Cardiac septum (tissue), 1 donor: Measurements from ENCODE around the gene SLC9A1. TPM values are rescaled to one million over a fixed set of nuclear protein-coding genes. Genes with fewer than 3 reads are reported as not detected.

Experiments used
- DNase-seq: peaks from one replicate; pipeline ENCODE4 v3.0.0-alpha.2; 2020; ENCODE audit warnings: low spot score
- intact Hi-C: fragments of 100-400 bp; cut with DNase I; formaldehyde crosslinking; loops from one replicate; pipeline ENCODE4 v1.14.0; 2022
- total RNA-seq: library from RNA; stranded (reverse); fragmentation: NEBNext Ultra II Directional; extraction: Animal tissue kit (Norgen Biotek cat#: 25700); gene quantifications from one replicate; pipeline ENCODE4 v1.2.1, GENCODE V29; 2021
- donor health status: DM: no; HTN: no; CAD: no.

The SLC9A1 gene
- total RNA-seq, 1 donor from 2014 or later, result 26.1 TPM

DNA sequence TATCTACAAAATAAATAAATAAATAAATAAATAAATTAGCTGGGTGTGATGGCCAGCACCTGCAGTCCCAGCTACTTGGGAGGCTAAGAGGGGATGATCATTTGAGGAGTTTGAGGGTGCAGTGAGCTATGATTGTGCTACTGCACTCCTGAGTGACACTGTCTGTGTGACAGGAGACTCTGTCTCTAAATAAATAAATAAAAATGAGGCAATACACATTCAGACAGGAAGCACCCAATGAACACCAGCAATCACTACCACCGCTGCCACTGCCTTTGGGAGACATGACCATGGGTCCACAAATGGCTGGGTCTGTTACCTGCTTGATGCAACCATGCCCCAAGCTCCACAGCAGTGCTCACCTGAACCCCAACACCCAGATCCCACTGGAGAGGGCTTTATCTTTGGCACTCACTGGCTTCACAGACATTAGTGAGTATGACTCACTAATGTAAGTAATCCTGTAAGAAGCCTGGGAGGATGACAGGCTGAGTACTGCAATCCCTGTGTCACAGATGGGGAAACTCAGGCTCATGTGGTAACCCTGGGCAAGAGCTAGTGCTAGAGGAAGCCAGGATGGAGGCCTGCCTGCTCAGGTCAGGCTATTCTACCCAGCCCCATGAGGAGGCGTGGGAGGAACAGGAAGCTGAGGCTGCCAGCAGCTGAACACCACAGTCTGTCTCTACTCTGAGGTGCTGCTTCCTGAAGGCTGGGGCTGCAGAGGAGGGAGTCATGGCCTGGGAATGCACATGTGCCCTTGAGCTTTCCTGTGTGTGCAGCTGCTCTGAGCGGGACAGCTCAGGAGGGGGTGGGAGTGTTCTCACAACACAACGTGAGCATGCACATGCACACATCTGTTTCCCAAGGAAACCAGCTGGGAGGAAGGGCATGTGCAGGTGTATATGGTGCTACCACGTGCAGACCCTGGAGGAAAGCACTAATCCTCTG, 43.0 kb downstream of the SLC9A1 start:
- intact Hi-C loops, result no loop called here
- peak; percentile 92 for DNase-seq

DNA sequence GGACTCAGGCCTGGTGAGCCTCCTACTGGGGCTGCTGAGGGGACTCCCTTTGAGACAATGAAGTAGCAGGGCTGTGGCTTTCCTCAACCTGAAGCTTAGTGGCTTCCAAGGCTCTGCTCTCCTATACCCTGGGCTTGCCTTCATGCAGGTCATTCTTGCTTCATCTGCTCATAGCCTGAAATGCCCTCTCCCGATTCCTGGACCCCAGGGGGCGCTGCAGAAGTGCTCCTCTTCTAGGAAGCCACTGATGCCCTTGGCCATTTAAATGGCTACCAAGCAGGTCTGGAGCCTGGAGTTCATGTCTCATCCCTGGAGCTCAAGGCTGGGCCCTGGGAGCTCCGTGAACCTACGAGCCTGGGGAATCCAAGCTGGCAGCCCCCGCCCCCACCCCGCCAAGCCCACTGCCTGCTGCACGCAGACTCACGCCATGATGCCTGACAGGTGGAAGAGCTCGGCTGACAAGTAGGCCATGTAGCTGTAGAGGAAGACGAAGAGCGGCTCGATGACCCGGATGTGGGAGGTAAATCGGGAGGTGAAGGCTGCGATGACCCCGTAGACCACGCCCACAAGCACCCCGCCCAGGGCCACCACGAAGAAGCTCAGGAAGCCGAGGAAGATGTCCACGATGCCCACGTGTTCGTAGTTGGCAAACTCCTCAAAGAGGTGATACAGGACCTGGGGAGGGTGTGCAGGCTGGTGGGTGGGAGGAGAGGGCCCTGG, 45.7 kb downstream of the SLC9A1 start:
- no peak for DNase-seq
- intact Hi-C loops, result no loop called here

DNA sequence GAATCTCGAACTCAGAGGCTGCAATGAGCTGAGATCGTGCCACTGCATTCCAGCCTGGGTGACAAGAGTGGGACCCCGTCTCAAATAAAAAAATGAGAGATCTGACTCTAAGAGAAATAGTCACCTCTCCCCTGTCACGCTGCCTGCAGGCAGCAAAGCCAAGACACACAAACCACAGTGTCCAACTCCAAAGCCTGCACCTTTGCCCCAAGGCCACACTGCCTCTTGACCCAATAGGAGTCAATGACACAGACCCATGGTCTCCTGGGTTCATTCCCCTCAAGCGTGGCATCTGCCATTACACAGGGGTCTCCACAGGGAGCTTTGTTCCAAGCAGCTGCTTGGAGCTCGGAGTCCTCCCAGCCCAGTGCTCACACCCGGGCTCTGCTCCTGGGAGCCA, 46.3 kb downstream of the SLC9A1 start:
- DNase-seq, result no peak
- intact Hi-C loops, result no loop called here

DNA sequence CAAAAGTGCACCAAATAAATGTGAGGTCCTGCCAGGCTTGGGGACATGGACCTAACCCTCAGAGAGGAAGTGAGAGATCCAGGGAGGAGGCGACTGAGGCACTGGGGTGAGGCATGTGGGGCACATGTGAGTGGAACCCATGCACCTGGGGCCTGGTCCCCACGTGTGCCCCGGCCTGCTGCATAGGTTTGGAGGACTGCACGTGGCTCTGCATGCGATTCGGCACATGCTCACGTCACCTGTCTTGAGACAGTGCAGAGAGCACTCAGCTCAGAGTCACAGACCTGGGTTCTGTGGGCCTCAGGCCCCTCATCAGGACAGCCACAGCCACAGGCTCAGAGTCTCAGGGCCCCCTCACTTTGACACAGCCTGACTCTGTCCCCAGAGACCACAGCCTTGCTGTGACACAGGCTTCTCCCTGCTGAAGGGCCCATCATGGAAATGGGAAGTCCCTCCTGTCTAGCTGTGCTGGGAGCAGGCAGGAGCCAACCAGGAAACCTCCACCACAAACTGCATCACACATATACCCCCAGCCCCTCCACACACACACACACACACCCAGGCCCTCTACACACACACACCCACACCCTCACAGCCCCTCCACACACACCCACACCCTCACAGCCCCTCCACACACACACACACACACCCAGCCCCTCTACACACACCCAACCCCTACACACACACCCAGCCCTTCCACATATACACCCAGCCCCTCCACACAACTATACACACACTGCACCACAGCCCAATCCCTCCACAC, 48.2 kb downstream of the SLC9A1 start:
- DNase-seq, result no peak
- intact Hi-C loops, result no loop called here

DNA sequence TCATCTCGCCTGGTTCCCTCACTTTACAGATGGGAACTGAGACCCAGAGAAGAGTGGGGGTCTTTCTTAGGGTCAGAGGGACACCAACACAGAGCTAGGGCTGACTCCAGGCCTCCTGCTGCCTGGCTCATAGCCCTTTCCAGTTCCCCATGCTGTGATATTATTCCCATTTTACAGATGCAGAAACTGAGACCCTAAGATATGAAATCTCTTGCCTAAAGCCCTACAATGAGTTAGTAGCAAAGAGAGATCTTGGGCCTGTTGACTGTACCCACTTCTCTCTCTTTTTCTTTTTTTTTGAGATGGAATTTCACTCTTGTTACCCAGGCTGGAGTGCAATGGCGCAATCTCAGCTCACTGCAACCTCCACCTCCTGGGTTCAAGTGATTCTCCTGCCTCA, 49.9 kb downstream of the SLC9A1 start:
- intact Hi-C loops, result no loop called here
- DNase-seq, result no peak

DNA sequence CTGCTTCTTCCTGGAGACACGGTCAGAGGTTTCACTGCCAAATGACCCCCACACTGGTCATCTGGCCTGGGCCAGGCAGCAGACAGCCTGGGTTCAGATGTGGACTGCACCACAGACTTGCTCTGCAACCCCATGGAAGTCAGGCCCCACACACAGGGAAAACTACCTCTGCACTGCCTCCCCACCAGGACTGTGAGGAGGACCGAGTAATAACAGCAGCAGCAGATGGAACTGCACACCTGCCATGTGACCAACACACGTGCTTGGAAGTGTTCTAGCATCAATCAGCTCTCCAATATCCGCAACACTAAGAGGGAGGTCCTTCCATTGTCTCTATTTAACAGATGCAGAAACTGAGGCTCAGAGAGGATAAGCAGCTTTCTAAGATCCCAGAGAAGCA, 51.4 kb downstream of the SLC9A1 start:
- intact Hi-C loops, result loop anchor here (2.0 to 5.0 kb wide), 2 partner anchors 95 to 294 kb away; no protein-coding TSS in a partner anchor
- no peak for DNase-seq

DNA sequence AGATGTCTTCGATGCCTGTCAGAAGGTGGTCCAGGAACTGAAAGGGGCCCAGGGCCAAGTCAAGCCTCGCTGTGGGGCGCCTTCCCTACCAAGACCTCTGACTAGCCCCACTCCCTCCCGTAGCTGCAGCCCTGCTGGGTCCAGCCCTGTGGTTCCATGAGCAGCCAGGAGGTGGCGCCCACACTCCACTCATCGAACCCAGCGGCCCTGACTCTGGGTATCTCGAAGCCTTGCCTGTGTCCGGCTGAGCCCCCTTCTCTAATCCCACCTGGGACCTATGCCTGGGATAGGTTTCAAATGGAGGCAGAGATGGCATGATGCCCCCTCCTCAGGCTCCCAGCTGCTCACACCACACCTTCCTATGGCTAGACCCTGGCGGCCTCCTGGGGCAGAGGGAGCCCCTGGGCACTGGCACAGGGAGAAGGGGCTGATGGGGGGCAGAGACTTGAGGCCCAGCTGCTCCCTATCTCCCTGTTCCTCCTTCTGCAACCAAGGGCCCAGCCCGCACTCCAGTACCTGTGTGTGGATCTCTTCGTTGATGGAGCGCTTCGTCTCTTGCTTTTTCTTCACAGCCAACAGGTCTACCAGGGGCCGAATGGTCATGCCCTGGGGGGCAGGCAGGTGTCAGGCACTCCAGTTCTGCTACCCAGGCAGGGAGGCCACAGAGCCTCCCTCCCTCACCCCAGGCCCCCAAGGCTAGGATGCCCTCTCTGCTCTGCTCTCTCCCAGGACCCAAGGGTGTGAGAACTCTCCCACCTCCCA, 52.0 kb downstream of the SLC9A1 start:
- peak; percentile 91 for DNase-seq
- intact Hi-C loops, result loop anchor here (1.0 to 5.0 kb wide), 3 partner anchors 96 to 294 kb away; no protein-coding TSS in a partner anchor

DNA sequence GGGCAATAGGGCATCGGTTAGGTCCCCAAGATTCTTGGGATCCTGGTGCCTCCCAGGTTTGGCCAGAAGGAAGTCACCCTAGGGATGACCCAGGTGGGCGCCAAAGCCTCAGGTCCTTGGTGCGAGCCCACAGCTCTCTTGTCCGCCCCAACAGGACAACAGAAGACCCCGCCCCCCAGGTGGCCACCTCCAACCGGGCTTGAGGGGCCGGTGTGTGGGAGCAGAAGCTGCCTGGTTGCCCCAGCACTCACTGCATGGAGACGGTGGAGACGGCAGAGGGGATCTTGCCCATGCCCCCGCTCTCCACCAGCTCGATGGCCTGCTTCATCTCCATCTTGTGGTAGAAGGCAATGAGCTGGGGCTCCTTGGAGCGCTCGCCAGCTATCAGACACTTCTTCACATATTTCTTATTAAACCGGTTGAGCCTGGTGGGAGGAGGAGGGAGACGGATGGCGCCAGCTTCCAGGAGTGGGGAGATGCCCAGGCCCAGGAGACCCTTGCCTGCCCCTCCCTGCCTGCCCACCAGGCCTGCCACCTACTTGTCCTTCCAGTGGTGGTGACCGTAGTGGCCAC, 52.7 kb downstream of the SLC9A1 start:
- intact Hi-C loops, result loop anchor here (1.0 to 5.0 kb wide), 3 partner anchors 97 to 295 kb away; no protein-coding TSS in a partner anchor
- no peak for DNase-seq

DNA sequence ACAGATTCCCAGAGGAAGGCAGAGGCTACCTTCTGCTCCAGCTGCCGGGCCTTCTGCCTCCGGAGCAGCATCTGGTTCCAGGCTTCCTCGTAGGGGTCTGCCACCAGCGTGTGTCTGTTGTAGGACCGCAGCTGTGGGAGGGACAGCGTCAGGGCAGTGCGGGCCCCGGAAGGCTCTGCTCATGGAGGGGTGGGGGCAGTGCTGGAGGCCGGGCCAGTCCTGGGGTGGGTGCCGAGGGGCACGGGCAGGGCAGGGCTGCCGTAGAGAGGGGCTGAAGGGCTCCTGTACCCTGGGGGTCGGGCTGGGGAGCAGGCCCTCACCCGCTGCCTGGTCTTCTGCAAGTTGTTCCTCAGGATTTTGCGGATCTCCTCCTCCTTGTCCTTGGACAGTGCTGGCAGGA, 53.2 kb downstream of the SLC9A1 start:
- no peak for DNase-seq
- intact Hi-C loops, result loop anchor here (1.0 to 5.0 kb wide), 3 partner anchors 97 to 296 kb away; no protein-coding TSS in a partner anchor

DNA sequence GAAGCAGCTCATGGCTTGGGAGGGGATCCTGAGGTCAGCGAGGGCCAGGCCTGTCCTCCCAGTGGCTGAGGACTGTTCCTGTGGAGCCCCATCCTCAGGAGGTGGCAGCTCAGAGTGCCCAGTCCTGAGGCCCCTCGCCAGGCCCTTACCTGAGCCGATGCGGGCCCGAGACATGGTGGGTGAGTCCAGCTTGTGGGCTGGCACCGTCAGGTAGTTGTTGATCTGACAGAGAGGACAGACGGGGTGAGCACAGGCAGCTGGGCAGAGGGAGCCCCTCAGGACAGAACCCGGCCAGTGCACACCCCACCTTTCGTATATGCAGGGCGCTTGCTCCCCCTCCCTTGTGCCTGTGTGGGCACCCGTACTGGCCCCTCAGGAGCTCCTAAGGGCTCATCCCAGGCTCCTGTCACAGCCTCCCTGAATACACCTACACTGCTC, 53.9 kb downstream of the SLC9A1 start:
- intact Hi-C loops, result loop anchor here (5.0 kb wide), 1 partner anchor 296 kb away; no protein-coding TSS in a partner anchor
- no peak for DNase-seq

DNA sequence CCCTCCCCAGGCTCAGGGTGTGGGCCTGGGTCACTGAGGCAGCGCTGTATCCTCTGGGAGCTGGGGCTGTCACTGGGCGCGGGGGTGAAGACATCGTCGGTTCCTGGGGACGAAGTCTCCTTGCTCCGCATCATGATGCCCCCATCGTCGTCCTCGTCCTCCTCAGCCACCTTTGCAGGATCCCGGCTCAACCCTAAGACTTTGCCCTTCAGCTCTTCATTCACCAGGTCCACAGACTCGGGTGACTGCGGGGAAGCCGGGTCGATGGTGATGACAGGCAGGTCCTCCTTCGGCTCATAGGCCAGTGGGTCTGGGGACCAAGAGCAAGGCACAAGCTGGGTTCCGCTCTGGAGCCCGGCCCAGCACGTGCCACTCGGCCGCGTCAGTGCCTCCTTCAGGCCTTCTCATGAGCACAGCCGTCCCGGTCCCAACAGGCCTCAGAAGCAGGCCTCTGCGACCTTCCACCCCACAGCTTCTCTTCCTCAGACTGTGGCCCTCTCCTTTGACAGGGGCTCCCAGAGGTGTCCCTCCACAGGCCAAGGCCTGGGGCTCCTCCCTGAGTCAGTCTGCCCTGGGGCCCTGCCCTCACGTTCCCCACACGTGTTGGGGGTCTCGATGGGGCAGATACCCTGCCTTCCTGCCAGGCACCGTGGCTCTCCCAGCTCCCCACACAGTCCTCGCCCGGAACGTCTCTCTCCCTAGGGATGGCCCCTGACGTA, 54.4 kb downstream of the SLC9A1 start:
- DNase-seq, result no peak
- intact Hi-C loops, result loop anchor here (5.0 kb wide), 1 partner anchor 297 kb away; no protein-coding TSS in a partner anchor

DNA sequence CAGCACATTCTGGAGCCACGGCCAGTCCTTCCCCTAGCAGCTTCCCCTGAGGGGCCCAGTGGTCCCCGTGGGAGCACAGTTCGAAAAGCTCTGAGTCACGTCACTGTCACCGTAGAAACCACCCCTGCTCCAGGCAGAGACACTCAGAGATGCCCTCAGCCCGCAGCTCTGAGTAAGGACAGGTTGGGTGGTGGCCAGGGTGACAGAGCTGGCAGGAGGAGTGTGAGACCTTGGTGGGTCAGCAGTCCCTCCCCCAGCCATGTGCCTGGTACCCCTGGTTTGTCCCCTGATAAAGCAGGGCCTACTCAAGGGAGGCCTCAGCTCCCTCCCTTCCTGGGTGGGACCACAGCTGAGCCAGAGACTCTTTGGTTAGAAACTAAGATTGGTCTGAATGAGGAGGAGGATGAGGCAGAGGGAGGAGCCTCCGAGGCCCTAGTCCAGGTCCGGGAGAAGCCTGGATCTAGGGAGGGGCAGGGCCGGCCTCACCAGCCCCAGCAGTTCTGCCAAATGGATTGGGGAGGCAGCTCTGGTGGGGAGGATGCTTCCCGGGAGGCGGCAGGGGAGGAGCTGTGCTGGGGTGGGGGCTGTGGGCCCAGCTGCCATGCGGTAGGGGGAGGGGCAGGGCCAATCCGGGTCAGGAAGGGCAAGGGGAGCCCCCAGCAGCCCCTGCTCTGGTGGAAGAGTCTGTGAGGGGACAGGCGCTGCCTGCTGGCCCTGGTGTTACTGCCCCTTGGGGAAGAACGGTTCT, 55.2 kb downstream of the SLC9A1 start:
- intact Hi-C loops, result loop anchor here (5.0 to 10.0 kb wide), 2 partner anchors 135 to 298 kb away; partner anchors contain the start of gene KDF1
- peak; percentile 82 for DNase-seq

DNA sequence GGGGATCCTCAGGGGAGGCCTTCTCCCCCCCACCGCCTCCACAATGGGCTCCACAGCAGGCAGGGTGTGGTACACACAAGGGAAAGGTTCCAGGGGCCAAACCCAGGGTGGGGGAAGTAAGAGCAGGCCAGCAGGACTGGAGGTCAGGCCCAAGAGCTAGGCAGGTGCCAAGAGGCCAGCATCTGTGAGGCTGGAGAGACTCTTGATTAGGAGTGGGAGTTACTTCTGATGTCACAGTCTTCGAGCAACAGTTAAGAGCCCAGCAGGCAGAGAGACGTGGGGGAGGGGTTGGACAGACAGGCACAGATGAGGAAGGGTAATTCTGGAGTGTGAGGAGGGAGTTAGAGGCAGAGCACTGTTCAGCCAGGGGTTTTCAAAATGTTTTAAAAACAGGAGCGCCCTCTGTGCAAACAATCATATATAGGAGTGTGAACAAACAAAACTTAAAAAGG, 55.8 kb downstream of the SLC9A1 start:
- DNase-seq, result no peak
- intact Hi-C loops, result loop anchor here (10.0 kb wide), 1 partner anchor 134 kb away; the partner anchor contains the start of gene KDF1

DNA sequence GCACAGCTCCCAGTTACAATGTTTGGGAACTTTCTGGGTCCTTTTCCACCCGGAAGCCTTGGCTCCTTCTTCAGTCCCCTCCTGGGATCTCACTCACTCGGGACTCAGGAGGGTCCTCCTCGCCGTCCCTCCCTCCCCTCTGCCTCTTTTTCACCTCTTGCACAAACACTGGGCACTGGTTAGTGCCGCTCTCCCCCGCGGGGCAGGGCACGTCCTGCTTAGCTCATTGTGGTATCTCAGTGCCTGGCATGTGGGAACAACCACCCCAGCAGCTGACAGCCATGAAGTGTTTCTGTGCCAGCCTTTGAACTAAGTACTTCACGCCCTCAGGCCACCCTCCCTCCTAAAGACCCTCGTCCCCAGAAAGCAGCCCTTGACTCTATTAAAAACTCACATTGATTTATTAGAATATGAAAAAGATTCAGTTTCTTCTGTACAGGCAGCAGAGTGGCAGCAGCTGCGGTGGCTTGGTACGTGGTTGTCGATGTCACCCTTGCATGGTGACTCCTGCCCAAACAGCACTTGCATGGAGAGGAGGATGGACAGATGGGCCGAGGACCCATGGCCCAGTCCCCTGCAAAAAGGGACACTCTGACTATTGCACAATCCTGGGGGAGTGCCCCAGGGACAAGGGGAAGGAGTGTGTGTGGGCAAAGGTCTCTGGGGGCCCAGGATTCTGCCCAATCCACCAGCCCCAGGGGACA, 56.3 kb downstream of the SLC9A1 start:
- intact Hi-C loops, result loop anchor here (10.0 kb wide), 1 partner anchor 134 kb away; the partner anchor contains the start of gene KDF1
- no peak for DNase-seq

DNA sequence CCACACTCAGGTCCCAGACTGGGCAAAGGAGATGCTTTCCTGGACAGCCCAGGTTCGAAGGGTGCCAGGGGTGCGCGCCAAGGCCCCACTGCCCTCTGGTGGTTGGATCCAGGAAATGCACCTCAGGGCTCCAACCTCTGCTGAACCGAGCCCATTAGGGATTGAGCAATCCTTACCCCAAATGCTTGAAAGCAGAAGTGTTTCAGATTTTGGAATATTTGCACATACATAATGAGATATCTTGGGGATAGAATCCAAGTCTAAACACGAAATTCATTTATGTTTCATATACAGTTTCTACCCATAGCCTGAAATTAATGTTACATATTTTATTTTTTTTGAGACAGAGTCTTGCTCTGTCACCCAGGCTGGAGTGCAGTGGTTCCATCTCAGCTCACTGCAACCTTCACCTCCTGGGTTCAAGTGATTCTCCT, 57.4 kb downstream of the SLC9A1 start:
- intact Hi-C loops, result loop anchor here (1.0 to 10.0 kb wide), 3 partner anchors 51 to 133 kb away; partner anchors contain the start of gene KDF1
- DNase-seq, result peak; percentile 93

DNA sequence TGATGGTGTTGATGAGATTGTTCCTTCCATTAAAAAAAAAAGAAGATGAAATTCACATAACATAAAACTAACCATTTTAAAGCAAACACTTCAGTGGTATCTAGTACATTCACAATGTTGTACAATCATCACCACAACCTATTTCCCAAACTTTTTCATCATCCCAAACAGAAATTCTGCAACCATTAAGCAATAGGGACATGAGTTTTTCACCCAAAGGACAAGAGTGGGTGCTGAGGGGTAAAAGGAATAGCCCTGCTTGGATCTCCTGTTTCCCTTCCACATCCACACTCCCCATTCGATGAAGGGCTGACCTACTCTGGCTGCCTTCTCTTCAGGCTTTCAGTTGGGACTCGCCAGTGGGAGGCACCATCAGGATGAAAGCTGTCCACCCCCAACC, 59.3 kb downstream of the SLC9A1 start:
- intact Hi-C loops, result loop anchor here (10.0 kb wide), 1 partner anchor 131 kb away; the partner anchor contains the start of gene KDF1

More for the DNA sequence above, 59.3 kb downstream of the SLC9A1 start:
- no peak for DNase-seq
